ENCODE results near the gene CEACAM16. TPM values are rescaled to one million over a fixed set of nuclear protein-coding genes. Genes with fewer than 3 reads are reported as not detected.
A peak's percentile ranks its signal among the peaks of the same experiment; 100 is the strongest.

Gene CEACAM16
- total RNA-seq = under 1 TPM in 1 of 8 experiments, not detected in 7; 0.19 TPM

- ATAC-seq (replicated peaks in 6 of 8) = no peak
- H3K4me1 ChIP-seq (replicated peaks in 1 of 2) = no peaks in the 10 kb centered on the region
- in situ Hi-C loops (cut with MboI; ENCODE audit: low pct_unique_long_range_greater_than_20kb in 2 of 9, low sequenced_read_pairs in 9 of 9, unreplicated experiment in 9 of 9) = no loop called here
- no peak within 1 kb of the TSS for H3K4me3 ChIP-seq
- 39 to 100% (median 75%) methylated on average over 1 to 7 of the region's 13 CpGs for WGBS, 10 experiments
- H3K27ac ChIP-seq = no peak within 1 kb of the TSS
Observed at GRCh38 chr19:44698492-44699201, at the start of gene CEACAM16. Gene CEACAM16, plus strand, starts transcription at chr19:44699151. Its CDS starts 2,306 bp downstream, at chr19:44701457.

GRCh38 chr19:44649578-44650145 is 49.3 kb upstream of the CEACAM16 start:
- in situ Hi-C loops (cut with MboI; ENCODE audit: low pct_unique_long_range_greater_than_20kb in 2 of 9, low sequenced_read_pairs in 9 of 9, unreplicated experiment in 9 of 9) = loop anchor here in 1 of 9 experiments (10.0 kb wide), 1 partner anchor 75 kb away; no protein-coding TSS in a partner anchor
- Histone ChIP-seq H3K27ac (no peak overlapping the region), H3K4me1 (replicated peaks in 1 of 2) (no peaks in the 10 kb centered on the region), H3K4me3 (no peak overlapping the region)
- peak in 1 of 8 experiments; percentile 12 for ATAC-seq (replicated peaks in 6 of 8)
- 83 to 96% (median 95%) methylated on average over 2 to 11 of the region's 15 CpGs; no CpG with 5 or more reads in 7 of the 10 experiments for WGBS, 10 experiments

GRCh38 chr19:44653343-44653742 is 45.6 kb upstream of the CEACAM16 start:
- in situ Hi-C loops (cut with MboI; ENCODE audit: low pct_unique_long_range_greater_than_20kb in 2 of 9, low sequenced_read_pairs in 9 of 9, unreplicated experiment in 9 of 9) = loop anchor here in 1 of 9 experiments (10.0 kb wide), 1 partner anchor 79 kb away; no protein-coding TSS in a partner anchor
- ATAC-seq (replicated peaks in 6 of 8) = no peak
- Histone ChIP-seq H3K27ac (no peak overlapping the region), H3K4me3 (no peak overlapping the region), H3K4me1 (replicated peaks in 1 of 2) (no peaks in the 10 kb centered on the region)
- 100% methylated on average over 1 to 2 of the region's 5 CpGs; no CpG with 5 or more reads in 7 of the 10 experiments for WGBS, 10 experiments

- 39 to 84% (median 65%) methylated on average over 1 to 8 of the region's 16 CpGs; no CpG with 5 or more reads in 2 of the 10 experiments for WGBS, 10 experiments
- Histone ChIP-seq H3K4me3 (no peak overlapping the region), H3K4me1 (replicated peaks in 1 of 2) (no peaks in the 10 kb centered on the region), H3K27ac (no peak overlapping the region)
- peak in 6 of 8 experiments; percentile 22 to 66 (median 36) for ATAC-seq (replicated peaks in 6 of 8)
- in situ Hi-C loops (cut with MboI; ENCODE audit: low pct_unique_long_range_greater_than_20kb in 2 of 9, low sequenced_read_pairs in 9 of 9, unreplicated experiment in 9 of 9) = loop anchor here in 1 of 9 experiments (10.0 kb wide), 1 partner anchor 79 kb away; no protein-coding TSS in a partner anchor
Observed at GRCh38 chr19:44653977-44654774, 44.8 kb upstream of the CEACAM16 start.

- Histone ChIP-seq H3K4me3 (no peak overlapping the region), H3K27ac (no peak overlapping the region), H3K4me1 (replicated peaks in 1 of 2) (no peaks in the 10 kb centered on the region)
- WGBS, 10 experiments = 0 to 93% (median 56%) methylated on average over 1 to 6 of the region's 25 CpGs; no CpG with 5 or more reads in 5 of the 10 experiments
- peak in 7 of 8 experiments; percentile 20 to 65 (median 45) for ATAC-seq (replicated peaks in 6 of 8)
- in situ Hi-C loops (cut with MboI; ENCODE audit: low pct_unique_long_range_greater_than_20kb in 2 of 9, low sequenced_read_pairs in 9 of 9, unreplicated experiment in 9 of 9) = loop anchor here in 2 of 9 experiments (5.0 to 10.0 kb wide), 2 partner anchors 83 to 85 kb away; no protein-coding TSS in a partner anchor
Observed at GRCh38 chr19:44657211-44657921, 41.6 kb upstream of the CEACAM16 start.

GRCh38 chr19:44658069-44658733 is 40.8 kb upstream of the CEACAM16 start:
- in situ Hi-C loops (cut with MboI; ENCODE audit: low pct_unique_long_range_greater_than_20kb in 2 of 9, low sequenced_read_pairs in 9 of 9, unreplicated experiment in 9 of 9) = loop anchor here in 2 of 9 experiments (5.0 to 10.0 kb wide), 2 partner anchors 83 to 86 kb away; no protein-coding TSS in a partner anchor
- 80 to 100% (median 100%) methylated on average over 1 to 3 of the region's 3 CpGs; no CpG with 5 or more reads in 2 of the 10 experiments for WGBS, 10 experiments
- H3K4me1 ChIP-seq (replicated peaks in 1 of 2) = no peaks in the 10 kb centered on the region
- H3K4me3 ChIP-seq = no peak overlapping the region
- H3K27ac ChIP-seq = no peak overlapping the region
- ATAC-seq (replicated peaks in 6 of 8) = peak in 3 of 8 experiments; percentile 8 to 18 (median 9)

GRCh38 chr19:44660081-44660480 is 38.9 kb upstream of the CEACAM16 start:
- in situ Hi-C loops (cut with MboI; ENCODE audit: low pct_unique_long_range_greater_than_20kb in 2 of 9, low sequenced_read_pairs in 9 of 9, unreplicated experiment in 9 of 9) = no loop called here
- 73 to 100% (median 84%) methylated on average over 1 to 3 of the region's 4 CpGs; no CpG with 5 or more reads in 6 of the 10 experiments for WGBS, 10 experiments
- Histone ChIP-seq H3K4me1 (replicated peaks in 1 of 2) (no peaks in the 10 kb centered on the region), H3K27ac (no peak overlapping the region), H3K4me3 (no peak overlapping the region)
- no peak for ATAC-seq (replicated peaks in 6 of 8)

- no peak overlapping the region for H3K27ac ChIP-seq
- 90 to 100% (median 94%) methylated on average over 1 to 7 of the region's 11 CpGs; no CpG with 5 or more reads in 7 of the 10 experiments for WGBS, 10 experiments
- H3K4me3 ChIP-seq = no peak overlapping the region
- ATAC-seq (replicated peaks in 6 of 8) = no peak
- in situ Hi-C loops (cut with MboI; ENCODE audit: low pct_unique_long_range_greater_than_20kb in 2 of 9, low sequenced_read_pairs in 9 of 9, unreplicated experiment in 9 of 9) = no loop called here
- no peaks in the 10 kb centered on the region for H3K4me1 ChIP-seq (replicated peaks in 1 of 2)
Observed at GRCh38 chr19:44661205-44661604, 37.7 kb upstream of the CEACAM16 start.

GRCh38 chr19:44661904-44662303 is 37.0 kb upstream of the CEACAM16 start:
- WGBS, 10 experiments = 87 to 100% (median 90%) methylated on average over 2 to 5 of the region's 7 CpGs; no CpG with 5 or more reads in 5 of the 10 experiments
- ATAC-seq (replicated peaks in 6 of 8) = peak in 1 of 8 experiments; percentile 15
- in situ Hi-C loops (cut with MboI; ENCODE audit: low pct_unique_long_range_greater_than_20kb in 2 of 9, low sequenced_read_pairs in 9 of 9, unreplicated experiment in 9 of 9) = no loop called here

GRCh38 chr19:44662691-44663385 is 36.1 kb upstream of the CEACAM16 start:
- Histone ChIP-seq H3K27ac (no peak overlapping the region), H3K4me1 (replicated peaks in 1 of 2) (no peaks in the 10 kb centered on the region), H3K4me3 (no peak overlapping the region)
- WGBS, 10 experiments = 14 to 83% (median 70%) methylated on average over 1 to 5 of the region's 7 CpGs; no CpG with 5 or more reads in 3 of the 10 experiments
- in situ Hi-C loops (cut with MboI; ENCODE audit: low pct_unique_long_range_greater_than_20kb in 2 of 9, low sequenced_read_pairs in 9 of 9, unreplicated experiment in 9 of 9) = no loop called here
- ATAC-seq (replicated peaks in 6 of 8) = peak in 1 of 8 experiments; percentile 6

More at GRCh38 chr19:44661904-44662303, 37.0 kb upstream of the CEACAM16 start:
- Histone ChIP-seq H3K4me3 (no peak overlapping the region), H3K4me1 (replicated peaks in 1 of 2) (no peaks in the 10 kb centered on the region), H3K27ac (no peak overlapping the region)

- in situ Hi-C loops (cut with MboI; ENCODE audit: low pct_unique_long_range_greater_than_20kb in 2 of 9, low sequenced_read_pairs in 9 of 9, unreplicated experiment in 9 of 9) = no loop called here
- ATAC-seq (replicated peaks in 6 of 8) = no peak
- Histone ChIP-seq H3K4me1 (replicated peaks in 1 of 2) (no peaks in the 10 kb centered on the region), H3K27ac (no peak overlapping the region), H3K4me3 (no peak overlapping the region)
- WGBS, 10 experiments = 90 to 100% (median 96%) methylated on average over 1 to 5 of the region's 5 CpGs; no CpG with 5 or more reads in 3 of the 10 experiments
Observed at GRCh38 chr19:44663996-44664395, 35.0 kb upstream of the CEACAM16 start.
